Neuron (in vitro differentiated cells): ENCODE measurements around the gene MBD3.

ENCODE experiments used
- H2AFZ ChIP-seq: one replicate; pipeline ENCODE4 v1.6.1; 2013; ENCODE audit warnings: low read depth, mild to moderate bottlenecking, inconsistent platforms, low read length, moderate library complexity
- H3K27me3 ChIP-seq: one replicate; pipeline ENCODE4 v1.6.1; 2013; ENCODE audit warnings: low read length; ENCODE audit not compliant: insufficient read depth
- H3K36me3 ChIP-seq: one replicate; pipeline ENCODE4 v1.6.1; 2013; ENCODE audit warnings: low read length; ENCODE audit not compliant: insufficient read depth
- H3K4me1 ChIP-seq: one replicate; pipeline ENCODE4 v1.6.1; 2013; ENCODE audit warnings: low read length; ENCODE audit not compliant: insufficient read depth
- H3K4me3 ChIP-seq: 2 replicates; pipeline ENCODE4 v1.5.1; 2013; ENCODE audit warnings: mild to moderate bottlenecking, low read length, moderate library complexity
- H3K9me3 ChIP-seq: one replicate; pipeline ENCODE4 v1.6.1; 2013; ENCODE audit warnings: low read length

MBD3 gene

DNA sequence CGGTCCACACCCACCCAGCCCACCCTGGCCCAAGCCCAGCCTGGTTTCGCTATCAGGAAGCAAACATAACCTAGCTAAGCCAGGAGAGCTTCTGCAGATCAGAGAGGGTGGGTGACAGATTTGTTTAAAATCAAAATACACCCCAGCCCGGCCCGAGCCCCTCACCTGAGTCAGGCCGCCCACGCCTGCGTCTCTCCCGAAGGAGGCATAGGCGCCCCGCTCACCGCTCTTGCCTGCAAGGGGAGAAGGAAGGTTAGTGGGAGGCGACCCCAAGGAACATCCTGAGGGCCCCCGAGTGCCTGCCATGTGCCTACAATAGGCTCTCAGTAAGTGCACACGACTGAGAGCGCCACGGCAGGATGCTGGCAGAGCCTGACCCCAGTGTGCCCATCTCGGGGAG, 34.5 kb upstream of the MBD3 start:
- no peaks in the 10 kb centered on the region for H3K4me1 ChIP-seq
- peaks cover 72% of the 10 kb centered on the region for H3K36me3 ChIP-seq
- H3K4me3 ChIP-seq: no peak overlapping the region
- no peaks in the 10 kb centered on the region for H3K9me3 ChIP-seq
- H2AFZ ChIP-seq: no peak overlapping the region
- H3K27me3 ChIP-seq: no peaks in the 10 kb centered on the region

- H3K9me3 ChIP-seq: no peaks in the 10 kb centered on the region
- H3K4me3 ChIP-seq: no peak overlapping the region
- H3K4me1 ChIP-seq: no peaks in the 10 kb centered on the region
- H3K27me3 ChIP-seq: no peaks in the 10 kb centered on the region
- H3K36me3 ChIP-seq: peaks cover 67% of the 10 kb centered on the region
- H2AFZ ChIP-seq: no peak overlapping the region
These were observed 33.8 kb upstream of the MBD3 start for GRCh38 chr19:1626417-1627010.

DNA sequence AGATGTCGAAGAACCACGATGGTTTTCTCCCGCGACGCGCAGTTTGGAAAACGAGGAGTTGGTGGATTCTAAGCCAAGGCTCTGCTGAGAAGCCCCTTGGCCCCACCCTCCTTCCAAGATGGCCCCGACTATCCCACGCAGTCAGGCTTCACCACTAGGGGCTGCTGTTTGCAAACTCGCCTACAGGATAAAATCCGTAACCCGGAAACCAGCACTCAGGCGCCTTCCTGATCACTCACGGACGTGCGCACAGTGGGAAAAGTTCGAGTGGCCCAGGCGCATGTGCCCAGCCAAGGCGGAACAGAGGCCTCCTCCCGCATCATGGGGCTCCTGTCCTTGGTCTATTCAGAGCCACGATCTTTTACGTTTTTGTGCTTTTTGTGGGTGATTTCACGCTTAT, 31.8 kb upstream of the MBD3 start:
- peaks cover 65% of the 10 kb centered on the region for H3K36me3 ChIP-seq
- H3K27me3 ChIP-seq: no peaks in the 10 kb centered on the region
- no peak overlapping the region for H2AFZ ChIP-seq
- no peak overlapping the region for H3K4me3 ChIP-seq
- H3K9me3 ChIP-seq: no peaks in the 10 kb centered on the region
- no peaks in the 10 kb centered on the region for H3K4me1 ChIP-seq

GRCh38 chr19:1622541-1622940, 29.9 kb upstream of the MBD3 start:
- Histone ChIP-seq H3K36me3 (peaks cover 82% of the 10 kb centered on the region), H3K4me1 (no peaks in the 10 kb centered on the region), H3K27me3 (no peaks in the 10 kb centered on the region), H3K4me3 (no peak overlapping the region), H2AFZ (no peak overlapping the region), H3K9me3 (no peaks in the 10 kb centered on the region)

- no peaks in the 10 kb centered on the region for H3K9me3 ChIP-seq
- no peaks in the 10 kb centered on the region for H3K27me3 ChIP-seq
- no peak overlapping the region for H2AFZ ChIP-seq
- H3K4me3 ChIP-seq: no peak overlapping the region
- peaks cover 82% of the 10 kb centered on the region for H3K36me3 ChIP-seq
- H3K4me1 ChIP-seq: no peaks in the 10 kb centered on the region
These were observed 29.3 kb upstream of the MBD3 start for GRCh38 chr19:1622007-1622406.

DNA sequence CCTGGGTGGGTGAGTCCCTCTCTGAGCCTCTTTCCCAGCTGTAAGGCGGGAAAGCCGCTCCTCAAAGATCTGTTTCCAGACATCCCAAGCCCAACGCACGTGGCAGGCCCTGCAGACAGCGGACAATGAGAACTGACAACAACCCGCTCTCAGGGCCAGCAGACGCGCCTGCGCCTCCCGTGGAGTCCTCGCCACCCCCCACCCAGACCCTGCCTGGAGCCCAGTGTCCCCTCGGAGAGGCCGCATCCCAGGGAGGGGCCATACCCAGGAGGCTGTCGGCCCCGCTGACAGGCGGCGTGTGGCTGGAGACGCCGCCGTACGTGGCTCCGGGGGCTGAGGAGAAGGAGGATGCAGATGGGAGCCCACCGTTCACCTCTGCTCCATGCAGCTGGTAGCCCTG, 28.9 kb upstream of the MBD3 start:
- H3K36me3 ChIP-seq: peaks cover 82% of the 10 kb centered on the region
- no peak overlapping the region for H3K4me3 ChIP-seq
- no peak overlapping the region for H2AFZ ChIP-seq
- H3K4me1 ChIP-seq: no peaks in the 10 kb centered on the region
- no peaks in the 10 kb centered on the region for H3K27me3 ChIP-seq
- H3K9me3 ChIP-seq: no peaks in the 10 kb centered on the region

DNA sequence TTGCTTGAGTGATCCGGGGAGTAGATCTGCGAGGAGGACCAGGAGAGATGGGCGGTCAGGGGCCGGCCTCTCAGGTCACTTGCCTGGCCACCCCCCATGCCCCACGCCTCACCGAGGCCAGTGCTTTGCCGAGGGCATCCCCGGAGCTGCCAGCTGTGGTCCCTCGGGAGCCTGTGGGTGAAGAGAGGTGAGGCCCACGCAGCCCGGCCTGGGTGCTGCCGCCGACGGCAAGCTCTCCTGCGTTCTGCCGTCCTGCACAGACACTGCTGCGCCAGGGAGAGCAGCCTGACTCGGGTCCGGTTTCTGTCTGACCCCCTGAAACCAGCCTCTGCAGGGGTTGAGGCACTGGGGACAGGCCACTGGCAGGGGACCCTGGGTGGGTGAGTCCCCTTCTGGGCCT, 28.4 kb upstream of the MBD3 start:
- H3K4me3 ChIP-seq: no peak overlapping the region
- no peaks in the 10 kb centered on the region for H3K4me1 ChIP-seq
- H3K9me3 ChIP-seq: no peaks in the 10 kb centered on the region
- H3K36me3 ChIP-seq: peaks cover 82% of the 10 kb centered on the region
- no peak overlapping the region for H2AFZ ChIP-seq
- H3K27me3 ChIP-seq: no peaks in the 10 kb centered on the region

- H3K36me3 ChIP-seq: peaks cover 83% of the 10 kb centered on the region
- no peak overlapping the region for H3K4me3 ChIP-seq
These were observed 27.8 kb upstream of the MBD3 start for GRCh38 chr19:1620502-1620901.

DNA sequence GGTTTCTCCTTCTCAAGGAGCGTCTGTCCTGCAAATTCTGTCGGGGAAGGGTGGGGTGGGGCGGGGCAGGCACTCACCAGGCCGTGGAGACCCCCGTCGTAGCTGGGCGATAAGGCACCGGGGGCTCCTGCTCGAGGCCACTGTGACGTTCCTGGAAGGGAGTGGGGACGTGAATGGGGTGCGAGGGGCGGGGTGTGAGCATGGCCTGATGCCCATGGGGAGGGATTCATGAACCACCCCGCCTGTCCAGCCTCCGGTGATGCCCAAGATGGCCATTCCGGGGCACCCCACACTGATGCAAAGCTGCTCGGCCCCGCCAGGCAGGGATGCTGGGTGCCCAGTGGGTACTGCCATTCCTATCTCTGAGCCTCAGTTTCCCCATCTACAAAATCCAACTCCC, 27.0 kb upstream of the MBD3 start:
- no peak overlapping the region for H2AFZ ChIP-seq
- H3K36me3 ChIP-seq: peaks cover 84% of the 10 kb centered on the region
- H3K4me3 ChIP-seq: no peak overlapping the region
- no peaks in the 10 kb centered on the region for H3K4me1 ChIP-seq
- no peaks in the 10 kb centered on the region for H3K9me3 ChIP-seq
- no peaks in the 10 kb centered on the region for H3K27me3 ChIP-seq

More at GRCh38 chr19:1620502-1620901, 27.8 kb upstream of the MBD3 start:
- Histone ChIP-seq H3K4me1 (no peaks in the 10 kb centered on the region), H3K9me3 (no peaks in the 10 kb centered on the region), H2AFZ (no peak overlapping the region), H3K27me3 (no peaks in the 10 kb centered on the region)

DNA sequence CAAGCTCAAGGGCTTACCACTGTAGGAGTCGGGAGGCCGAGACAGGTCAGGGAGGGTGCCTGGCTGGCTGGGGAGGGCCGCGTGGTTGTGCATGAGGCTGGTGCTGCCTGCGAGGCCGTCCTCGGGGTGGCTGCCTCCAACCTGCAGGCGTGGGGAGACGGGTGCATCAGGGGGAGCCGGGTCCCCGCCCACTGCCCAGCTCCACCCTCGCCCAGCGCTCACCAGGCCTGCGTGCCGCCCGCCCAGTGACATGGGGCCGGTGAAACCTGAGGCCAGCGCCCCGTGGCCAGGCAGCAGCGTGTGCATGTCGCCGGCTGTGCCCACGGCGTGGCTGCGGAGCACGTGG, 26.4 kb upstream of the MBD3 start:
- Histone ChIP-seq H3K36me3 (peaks cover 84% of the 10 kb centered on the region), H3K4me1 (no peaks in the 10 kb centered on the region), H3K9me3 (no peaks in the 10 kb centered on the region), H2AFZ (no peak overlapping the region), H3K27me3 (no peaks in the 10 kb centered on the region), H3K4me3 (no peak overlapping the region)

DNA sequence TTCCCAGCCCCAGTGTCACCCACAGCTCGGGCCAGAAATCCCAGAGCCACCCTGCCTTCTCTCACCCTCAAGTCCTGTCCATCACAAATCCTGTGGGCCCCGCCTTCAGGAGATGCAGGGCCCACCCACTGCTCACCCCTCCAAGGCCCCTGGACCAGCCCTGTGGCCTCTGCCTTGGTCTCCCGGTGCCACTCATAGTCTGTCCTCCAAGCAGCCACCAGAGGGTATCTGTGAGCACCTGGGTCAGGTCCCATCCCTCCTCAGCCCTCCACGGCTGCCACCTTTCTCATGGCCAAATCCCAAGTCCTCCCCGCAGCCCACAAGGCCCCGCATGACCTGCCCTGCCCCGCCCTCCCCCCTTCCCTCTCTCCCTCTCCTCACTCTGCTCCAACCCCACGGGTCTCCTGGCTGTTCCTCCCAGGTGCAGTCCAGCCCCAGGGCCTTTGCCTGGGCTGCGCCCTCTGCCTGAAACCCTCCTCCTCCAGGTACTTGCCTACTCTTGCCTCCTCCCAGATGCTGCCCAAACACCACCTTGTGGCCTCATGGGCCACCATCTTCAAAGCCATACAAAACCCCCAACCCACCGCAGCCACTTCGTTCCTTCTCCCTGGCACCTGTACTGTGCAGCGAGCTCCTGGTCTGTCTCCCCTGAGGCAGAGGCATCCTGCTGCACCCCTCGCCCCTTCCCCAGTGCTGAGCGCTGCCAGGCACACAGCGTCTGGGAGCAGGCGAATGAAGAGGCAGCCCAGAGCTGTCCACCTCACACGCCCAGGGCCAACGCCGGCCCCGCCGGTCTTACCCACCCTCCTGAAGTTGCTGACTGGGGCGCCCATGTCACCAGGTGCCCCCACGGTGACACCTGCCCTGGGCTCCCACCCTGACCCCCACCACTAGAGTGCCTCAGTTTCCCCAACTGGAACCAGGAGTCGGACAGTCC, 25.8 kb upstream of the MBD3 start:
- Histone ChIP-seq H2AFZ (no peak overlapping the region), H3K4me1 (no peaks in the 10 kb centered on the region), H3K4me3 (no peak overlapping the region), H3K9me3 (no peaks in the 10 kb centered on the region), H3K27me3 (no peaks in the 10 kb centered on the region), H3K36me3 (peaks cover 86% of the 10 kb centered on the region)

- no peak overlapping the region for H3K4me3 ChIP-seq
- H3K36me3 ChIP-seq: peaks cover 93% of the 10 kb centered on the region
- no peaks in the 10 kb centered on the region for H3K27me3 ChIP-seq
- H2AFZ ChIP-seq: no peak overlapping the region
- no peaks in the 10 kb centered on the region for H3K9me3 ChIP-seq
- H3K4me1 ChIP-seq: no peaks in the 10 kb centered on the region
These were observed 24.2 kb upstream of the MBD3 start for GRCh38 chr19:1616875-1617274.

DNA sequence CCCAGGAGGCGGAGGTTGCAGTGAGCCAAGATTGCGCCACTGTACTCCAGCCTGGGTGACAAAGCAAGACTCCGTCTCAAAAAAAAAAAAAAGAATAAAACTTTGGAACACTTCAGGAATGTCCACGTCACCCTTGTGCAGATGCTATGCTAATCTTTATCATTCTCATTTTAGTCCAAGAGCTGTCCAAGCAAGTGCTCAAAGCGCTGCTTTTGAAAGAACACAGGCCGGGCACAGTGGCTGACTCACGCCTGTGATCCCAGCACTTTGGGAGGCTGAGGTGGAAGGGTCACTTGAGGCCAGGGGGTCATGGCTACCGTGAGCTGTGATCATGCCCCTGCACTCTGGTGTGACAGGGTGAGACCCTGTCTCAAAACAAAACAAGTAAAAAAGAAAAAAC, 23.7 kb upstream of the MBD3 start:
- no peaks in the 10 kb centered on the region for H3K9me3 ChIP-seq
- H3K4me1 ChIP-seq: no peaks in the 10 kb centered on the region
- peaks cover 94% of the 10 kb centered on the region for H3K36me3 ChIP-seq

More for the DNA sequence above, 23.7 kb upstream of the MBD3 start:
- Histone ChIP-seq H3K4me3 (no peak overlapping the region), H2AFZ (no peak overlapping the region), H3K27me3 (no peaks in the 10 kb centered on the region)
